B cell (primary cell): ENCODE results near the gene THADA.

Experiments
- CTCF ChIP-seq: fragments of 200-600 bp; IDR thresholded peaks from one replicate; pipeline ENCODE4 v1.8.0; 2022; ENCODE audit warnings: antibody characterized with exemption, mild to moderate bottlenecking
- EZH2 ChIP-seq: IDR thresholded peaks from 2 replicates; pipeline ENCODE4 v1.6.1; 2012; ENCODE audit warnings: borderline replicate concordance, low read depth, mild to moderate bottlenecking, moderate library complexity, low read length; ENCODE audit not compliant: insufficient read depth, poor library complexity, severe bottlenecking

- no peak for TF ChIP-seq CTCF
- TF ChIP-seq EZH2, result no peak
Measured at GRCh38 chr2:43230951-43231827, 364.6 kb downstream of the THADA start.
